Fibroblast of lung (primary cell): ENCODE data around the gene DTX4. TPM values are rescaled to one million over a fixed set of nuclear protein-coding genes. Genes with fewer than 3 reads are reported as not detected.

Experiments used
- DNase-seq, 2 donors: peaks; one replicate each; pipeline versions ENCODE4 v3.0.0 to v3.0.0-alpha.2; 2010; ENCODE audit warnings: low read depth in 2 of 2
- H2AFZ ChIP-seq: 2 replicates; pipeline ENCODE4 v1.5.1; 2012; ENCODE audit warnings: low read length, control low read depth, inconsistent platforms
- H3K27ac ChIP-seq: 2 replicates; pipeline ENCODE4 v1.5.1; 2011; ENCODE audit warnings: low read length, control low read depth; ENCODE audit not compliant: insufficient read depth
- H3K27me3 ChIP-seq: 2 replicates; pipeline ENCODE4 v1.5.1; 2011; ENCODE audit warnings: mild to moderate bottlenecking, low read length; ENCODE audit not compliant: control insufficient read depth, insufficient read depth
- H3K36me3 ChIP-seq: 2 replicates; pipeline ENCODE4 v1.5.1; 2011; ENCODE audit warnings: low read length; ENCODE audit not compliant: control insufficient read depth, insufficient read depth
- H3K4me1 ChIP-seq: 2 replicates; pipeline ENCODE4 v1.5.1; 2011; ENCODE audit warnings: low read length; ENCODE audit not compliant: control insufficient read depth, insufficient read depth; ENCODE audit errors: extremely low read depth
- H3K4me2 ChIP-seq: 2 replicates; pipeline ENCODE4 v1.5.1; 2011; ENCODE audit warnings: low read length, control low read depth; ENCODE audit not compliant: insufficient read depth; ENCODE audit errors: extremely low read depth
- H3K4me3 ChIP-seq, 4 experiments: fragments of 200-600 bp in 1 of 4; sonication (generic) in 1 of 4; replicated peaks in 1 of 4; 2 replicates each; pipeline ENCODE4 v1.5.1; 2011 to 2016; ENCODE audit warnings: low read length in 4 of 4, low read depth in 3 of 4, mild to moderate bottlenecking in 3 of 4, control low read depth in 2 of 4, inconsistent platforms in 1 of 4, mixed read lengths in 1 of 4; ENCODE audit not compliant: insufficient read depth in 1 of 4; ENCODE audit errors: control extremely low read depth in 1 of 4
- H3K79me2 ChIP-seq: 2 replicates; pipeline ENCODE4 v1.5.1; 2012; ENCODE audit warnings: mild to moderate bottlenecking, low read length, inconsistent platforms; ENCODE audit not compliant: control insufficient read depth, insufficient read depth
- H3K9ac ChIP-seq: 2 replicates; pipeline ENCODE4 v1.5.1; 2011; ENCODE audit warnings: mild to moderate bottlenecking, low read length, control low read depth; ENCODE audit not compliant: insufficient read depth
- H3K9me3 ChIP-seq: 2 replicates; pipeline ENCODE4 v1.5.1; 2012; ENCODE audit warnings: low read depth, low read length; ENCODE audit not compliant: control insufficient read depth, insufficient read depth
- H4K20me1 ChIP-seq: 2 replicates; pipeline ENCODE4 v1.5.1; 2011; ENCODE audit warnings: low read length; ENCODE audit not compliant: control insufficient read depth, insufficient read depth; ENCODE audit errors: extremely low read depth
- CTCF ChIP-seq, 2 donors: IDR thresholded peaks in 1 of 2; conservative IDR thresholded peaks in 1 of 2; 1 replicate in 1 of 2; 2 replicates in 1 of 2; pipeline ENCODE4 v1.5.1; 2011 to 2012; ENCODE audit warnings: low read length in 2 of 2, control low read depth in 1 of 2, inconsistent platforms in 1 of 2, low read depth in 1 of 2, mild to moderate bottlenecking in 1 of 2
- EZH2 ChIP-seq: IDR thresholded peaks from 2 replicates; pipeline ENCODE4 v1.5.1; 2012; ENCODE audit warnings: low read length, control low read depth, mild to moderate bottlenecking; ENCODE audit errors: missing control alignments
- polyA plus RNA-seq, 2 donors: library from polyadenylated mRNA; depleted of rRNA in 1 of 2; stranded (reverse) in 1 of 2; unstranded in 1 of 2; fragments of >200 nt; gene quantifications; 2 replicates each; pipeline ENCODE4 v1.2.1, GENCODE V29; 2011 to 2012; ENCODE audit warnings: missing spikeins in 1 of 2
- total RNA-seq: library from RNA; depleted of rRNA; stranded (reverse); fragments of >200 nt; gene quantifications from 2 replicates; pipeline ENCODE4 v1.2.1, GENCODE V29; 2014

Gene DTX4
- total and polyA plus RNA-seq, 2 donors (not counting 1 experiment from before 2014, with no cell fraction given), result 1.2 to 4.8 TPM

DNA sequence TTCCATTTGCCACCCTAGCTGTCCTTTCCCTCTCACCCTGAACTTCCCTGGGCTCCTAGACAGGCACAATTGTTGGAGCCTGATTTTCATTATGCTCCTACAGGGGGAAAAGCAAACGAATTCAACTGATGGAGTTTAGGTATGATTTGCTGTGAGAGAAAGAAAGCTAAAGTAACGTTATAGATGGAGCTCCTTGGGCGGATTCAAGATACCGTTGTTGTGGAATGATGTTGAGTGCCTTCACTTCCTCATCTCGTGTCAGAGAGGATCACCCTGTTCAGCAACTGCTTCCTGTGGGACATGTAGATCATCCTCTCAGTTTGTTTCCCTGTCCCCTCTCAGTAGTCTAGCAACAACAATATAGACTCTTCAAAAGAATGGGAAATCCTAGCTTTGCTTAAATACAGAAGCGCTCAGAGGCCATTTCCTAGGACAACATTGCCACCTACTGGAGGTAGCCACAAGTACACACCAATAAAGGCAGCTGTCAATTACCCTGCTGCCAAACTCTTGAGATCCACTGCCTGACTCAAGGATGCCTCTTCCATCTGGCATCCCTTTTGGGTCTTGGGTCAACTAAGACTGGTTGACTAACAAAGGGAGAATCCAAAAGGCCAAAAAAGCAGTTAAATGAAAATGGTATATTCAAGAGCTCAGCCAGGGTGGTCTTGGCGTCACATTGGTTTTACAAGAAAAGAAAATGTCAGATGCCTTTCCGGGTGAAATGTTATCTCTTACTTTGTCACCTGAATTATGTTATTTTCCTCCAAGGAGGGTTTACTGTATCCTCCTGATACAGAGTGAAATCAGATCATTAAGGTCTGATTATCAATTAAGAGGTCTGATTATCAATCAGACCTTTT is 13.5 kb upstream of the DTX4 start:
- Histone ChIP-seq H3K9me3 (no peaks in the 10 kb centered on the region), H3K4me2 (peak overlapping the region; percentile 18), H3K27ac (no peak overlapping the region), H3K36me3 (no peaks in the 10 kb centered on the region), H3K79me2 (no peaks in the 10 kb centered on the region), H4K20me1 (no peaks in the 10 kb centered on the region), H2AFZ (peak overlapping the region; percentile 84), H3K27me3 (peaks cover 2% of the 10 kb centered on the region), H3K9ac (no peak overlapping the region), H3K4me3 (peak overlapping the region in 1 of 4 experiments; percentile 16), H3K4me1 (no peaks in the 10 kb centered on the region)
- TF ChIP-seq EZH2, result no peak
- peak; percentile 89 to 91 for TF ChIP-seq CTCF (conservative IDR thresholded peaks at IDR 0.05 in 1 of 2, IDR thresholded peaks at IDR 0.05 in 1 of 2; ENCODE audit: low read depth in 1 of 2, low read length in 2 of 2)
- peak; percentile 51 to 81 for DNase-seq

GRCh38 chr11:59164028-59164427 is 7.9 kb upstream of the DTX4 start:
- H3K27ac ChIP-seq, result no peak overlapping the region
- H3K4me2 ChIP-seq, result no peak overlapping the region
- no peaks in the 10 kb centered on the region for H3K79me2 ChIP-seq
- H3K4me1 ChIP-seq, result no peaks in the 10 kb centered on the region
- no peak overlapping the region for H3K4me3 ChIP-seq
- no peak overlapping the region for H2AFZ ChIP-seq
- H3K27me3 ChIP-seq, result peaks cover 2% of the 10 kb centered on the region
- H3K36me3 ChIP-seq, result no peaks in the 10 kb centered on the region
- H4K20me1 ChIP-seq, result no peaks in the 10 kb centered on the region
- no peak for DNase-seq
- TF ChIP-seq EZH2, result no peak
- no peak for TF ChIP-seq CTCF (conservative IDR thresholded peaks at IDR 0.05 in 1 of 2, IDR thresholded peaks at IDR 0.05 in 1 of 2; ENCODE audit: low read depth in 1 of 2, low read length in 2 of 2)
- no peaks in the 10 kb centered on the region for H3K9me3 ChIP-seq
- no peak overlapping the region for H3K9ac ChIP-seq

- Histone ChIP-seq H3K9me3 (no peaks in the 10 kb centered on the region), H4K20me1 (no peaks in the 10 kb centered on the region), H3K9ac (peak overlapping the region; percentile 39), H3K4me2 (peak overlapping the region; percentile 97), H3K27me3 (no peaks in the 10 kb centered on the region), H3K27ac (peak overlapping the region; percentile 12), H3K79me2 (peaks cover 1% of the 10 kb centered on the region), H2AFZ (peak overlapping the region; percentile 75), H3K36me3 (no peaks in the 10 kb centered on the region), H3K4me3 (peak overlapping the region; percentile 28 to 79 (median 72)), H3K4me1 (peaks cover 7% of the 10 kb centered on the region)
- TF ChIP-seq EZH2 (no peak), CTCF (conservative IDR thresholded peaks at IDR 0.05 in 1 of 2, IDR thresholded peaks at IDR 0.05 in 1 of 2; ENCODE audit: low read depth in 1 of 2, low read length in 2 of 2) (no peak)
- DNase-seq, result no peak
These were observed 580 bp downstream of the DTX4 start for GRCh38 chr11:59172345-59173079.
